ENCODE measurements around the gene DSG2.

Gene DSG2

DNA sequence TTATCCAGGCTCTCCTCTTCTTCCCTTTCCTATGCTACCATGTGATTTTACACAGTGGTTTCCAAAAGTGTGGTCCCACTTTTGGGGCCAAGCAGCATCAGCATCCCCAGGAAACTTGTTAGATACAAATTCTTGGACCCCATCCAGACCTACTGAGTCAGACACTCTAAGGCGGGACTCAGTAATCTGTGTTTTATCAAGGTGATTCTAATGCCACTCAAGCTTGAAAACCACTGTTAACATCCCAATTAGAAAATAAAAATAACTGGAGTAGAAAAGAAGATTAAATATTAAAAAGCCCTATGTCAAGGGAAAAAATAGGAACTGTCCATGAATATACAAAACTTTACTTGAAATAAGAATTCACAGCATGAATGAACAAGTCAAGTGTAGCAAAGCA, 10.8 kb downstream of the DSG2 start:
- no peak for TF ChIP-seq TAF1 (IDR thresholded peaks at IDR 0.05; ENCODE audit: low read depth, low read length)
- no peak for TF ChIP-seq POLR2AphosphoS5 (IDR thresholded peaks at IDR 0.05; ENCODE audit: low read depth, low read length)
- FAIRE-seq (no peak), DNase-seq (ENCODE audit: insufficient read length, low spot score) (no peak)

DNA sequence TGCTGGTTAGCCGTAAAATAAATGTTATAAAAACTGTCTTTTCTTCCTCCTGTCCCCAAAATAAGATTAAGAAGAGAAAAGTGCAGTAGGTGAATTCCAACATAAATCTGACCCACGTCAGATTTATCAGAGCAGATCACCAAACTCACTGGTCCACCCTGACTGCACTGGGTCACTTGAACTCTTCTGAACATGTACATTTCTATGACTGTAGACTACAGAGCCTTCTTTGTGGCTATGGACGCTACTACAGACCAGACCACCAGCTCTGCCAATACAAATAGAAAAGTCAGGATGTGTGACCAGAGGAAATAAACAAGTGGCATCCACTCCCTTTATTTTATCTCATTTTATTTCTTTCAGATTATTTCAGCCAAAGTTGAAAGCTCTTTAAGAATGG, 11.6 kb downstream of the DSG2 start:
- TF ChIP-seq SPI1 (IDR thresholded peaks at IDR 0.05; ENCODE audit: low read depth, low read length) (no peak), POLR2AphosphoS5 (IDR thresholded peaks at IDR 0.05; ENCODE audit: low read depth, low read length) (no peak), TAF1 (IDR thresholded peaks at IDR 0.05; ENCODE audit: low read depth, low read length) (no peak), PAX5 (IDR thresholded peaks at IDR 0.05; ENCODE audit: insufficient read depth, low read length, severe bottlenecking) (no peak), POLR2A (IDR thresholded peaks at IDR 0.05; ENCODE audit: low read depth, low read length) (no peak), POU2F2 (IDR thresholded peaks at IDR 0.05; ENCODE audit: low read depth, low read length) (no peak)
- DNase-seq (ENCODE audit: insufficient read length, low spot score) = no peak
- no peak for FAIRE-seq

DNA sequence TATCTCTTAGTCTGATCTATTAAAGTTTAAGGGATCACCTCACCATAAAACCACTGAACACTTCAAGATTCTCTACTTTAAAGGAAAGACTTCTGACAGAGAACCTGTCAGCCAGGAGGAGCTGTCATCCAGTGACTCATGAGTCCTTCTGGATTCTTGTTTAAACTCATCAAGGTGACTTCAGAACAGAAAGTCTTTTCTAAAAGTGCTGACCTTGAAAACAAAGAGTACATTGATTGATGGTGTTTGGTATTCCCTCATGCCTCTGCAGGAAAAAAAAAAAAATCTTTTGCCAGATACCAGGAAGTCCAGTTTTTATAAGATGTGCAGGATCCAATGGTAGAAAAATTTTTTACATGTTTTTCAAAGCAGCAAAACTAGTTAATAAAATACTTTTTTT, 12.3 kb downstream of the DSG2 start:
- TF ChIP-seq POLR2A (IDR thresholded peaks at IDR 0.05; ENCODE audit: low read depth, low read length) (no peak), PAX5 (IDR thresholded peaks at IDR 0.05; ENCODE audit: insufficient read depth, low read length, severe bottlenecking) (no peak), POU2F2 (IDR thresholded peaks at IDR 0.05; ENCODE audit: low read depth, low read length) (no peak), TAF1 (IDR thresholded peaks at IDR 0.05; ENCODE audit: low read depth, low read length) (no peak), POLR2AphosphoS5 (IDR thresholded peaks at IDR 0.05; ENCODE audit: low read depth, low read length) (no peak), SPI1 (IDR thresholded peaks at IDR 0.05; ENCODE audit: low read depth, low read length) (no peak)
- DNase-seq (ENCODE audit: insufficient read length, low spot score) (no peak), FAIRE-seq (no peak)

DNA sequence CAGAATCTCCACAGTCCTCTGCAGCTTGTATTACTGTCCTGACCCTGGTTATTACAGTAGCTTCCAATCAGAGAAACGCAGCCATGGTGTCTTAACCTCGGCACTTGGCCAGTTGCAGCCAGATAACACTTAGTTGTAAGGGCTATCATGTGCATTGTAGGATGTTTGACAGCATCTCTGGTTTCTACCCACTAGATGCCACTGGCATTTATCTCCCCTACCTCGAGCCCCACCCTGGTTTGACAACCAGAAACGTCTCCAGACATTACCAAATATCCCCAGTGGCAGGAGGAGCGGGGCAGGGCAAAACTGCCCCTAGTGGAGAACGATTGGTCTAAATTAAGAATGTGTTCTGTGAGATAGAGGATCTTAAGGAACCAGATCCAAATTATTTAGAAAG, 13.1 kb downstream of the DSG2 start:
- TF ChIP-seq PAX5 (IDR thresholded peaks at IDR 0.05; ENCODE audit: insufficient read depth, low read length, severe bottlenecking) (no peak), POLR2A (IDR thresholded peaks at IDR 0.05; ENCODE audit: low read depth, low read length) (no peak)
- no peak for DNase-seq (ENCODE audit: insufficient read length, low spot score)
- peak; percentile 31 for FAIRE-seq

DNA sequence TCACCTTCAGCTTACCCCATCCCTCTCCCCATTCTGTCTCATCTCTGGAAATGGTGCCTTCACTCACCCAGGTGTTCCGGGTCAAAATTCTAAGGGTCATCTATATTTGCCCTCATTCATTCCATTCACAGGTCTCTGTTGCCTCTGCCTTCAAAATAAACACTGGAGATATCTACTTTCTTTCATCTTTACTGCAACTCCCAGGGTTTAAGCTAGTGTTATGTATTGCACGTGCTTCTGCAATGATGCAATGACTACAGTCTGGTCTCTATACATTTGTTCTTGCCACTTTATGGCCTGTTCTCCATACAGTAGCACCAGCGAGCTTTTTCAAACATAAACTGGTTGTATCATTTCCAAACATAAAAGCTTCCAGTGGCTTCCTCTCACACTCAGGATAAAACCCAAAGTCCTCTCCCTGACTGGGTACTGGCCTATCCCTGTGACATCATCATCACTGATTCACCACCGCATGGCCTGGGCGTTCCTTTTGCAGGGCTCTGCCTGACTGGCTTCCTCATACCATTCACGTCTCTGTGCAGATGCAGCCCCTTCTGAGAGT, 14.3 kb downstream of the DSG2 start:
- FAIRE-seq (no peak), DNase-seq (ENCODE audit: insufficient read length, low spot score) (no peak)
- no peak for TF ChIP-seq PAX5 (IDR thresholded peaks at IDR 0.05; ENCODE audit: insufficient read depth, low read length, severe bottlenecking)
- no peak for TF ChIP-seq POLR2A (IDR thresholded peaks at IDR 0.05; ENCODE audit: low read depth, low read length)
- no peak for TF ChIP-seq TAF1 (IDR thresholded peaks at IDR 0.05; ENCODE audit: low read depth, low read length)
- no peak for TF ChIP-seq POU2F2 (IDR thresholded peaks at IDR 0.05; ENCODE audit: low read depth, low read length)
- no peak for TF ChIP-seq SPI1 (IDR thresholded peaks at IDR 0.05; ENCODE audit: low read depth, low read length)
- no peak for TF ChIP-seq POLR2AphosphoS5 (IDR thresholded peaks at IDR 0.05; ENCODE audit: low read depth, low read length)

DNA sequence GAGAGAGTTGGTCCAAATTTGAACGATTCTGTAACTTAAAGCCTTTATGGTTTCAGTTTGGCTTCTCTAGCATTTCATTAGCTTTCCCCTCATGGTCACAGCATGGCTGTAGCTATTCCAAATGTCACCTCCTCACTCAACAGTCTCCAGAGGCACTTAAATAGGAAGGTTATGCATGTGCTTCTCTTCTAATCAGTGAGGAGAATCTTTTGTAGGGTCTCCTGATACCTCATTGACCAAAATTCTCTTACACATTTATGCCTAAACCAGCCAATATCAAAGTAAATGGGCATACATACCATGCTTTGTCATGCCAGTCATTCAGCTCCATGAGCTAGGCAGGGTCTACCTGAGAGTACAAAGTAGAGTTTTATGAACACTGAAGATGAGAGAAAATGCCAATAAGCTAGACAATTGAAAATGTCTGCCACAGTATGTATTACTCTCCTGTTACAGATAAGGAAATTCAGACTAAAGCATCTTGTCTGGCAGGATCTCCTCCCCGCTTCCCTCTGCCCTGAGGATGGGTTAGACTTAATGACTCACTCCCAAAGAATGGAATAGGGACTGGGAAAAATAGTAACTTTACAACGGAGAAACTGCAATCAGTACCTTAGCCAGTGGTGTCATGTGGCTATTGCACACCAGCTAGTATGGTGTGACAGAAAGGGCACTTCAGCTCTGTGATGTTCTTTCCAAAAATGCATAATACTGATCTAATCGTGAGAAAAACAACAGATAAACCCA, 15.4 kb downstream of the DSG2 start:
- FAIRE-seq (peak; percentile 76), DNase-seq (ENCODE audit: insufficient read length, low spot score) (no peak)
- TF ChIP-seq POU2F2 (IDR thresholded peaks at IDR 0.05; ENCODE audit: low read depth, low read length) (no peak), POLR2A (IDR thresholded peaks at IDR 0.05; ENCODE audit: low read depth, low read length) (no peak), POLR2AphosphoS5 (IDR thresholded peaks at IDR 0.05; ENCODE audit: low read depth, low read length) (no peak), SPI1 (IDR thresholded peaks at IDR 0.05; ENCODE audit: low read depth, low read length) (no peak), TAF1 (IDR thresholded peaks at IDR 0.05; ENCODE audit: low read depth, low read length) (no peak)

DNA sequence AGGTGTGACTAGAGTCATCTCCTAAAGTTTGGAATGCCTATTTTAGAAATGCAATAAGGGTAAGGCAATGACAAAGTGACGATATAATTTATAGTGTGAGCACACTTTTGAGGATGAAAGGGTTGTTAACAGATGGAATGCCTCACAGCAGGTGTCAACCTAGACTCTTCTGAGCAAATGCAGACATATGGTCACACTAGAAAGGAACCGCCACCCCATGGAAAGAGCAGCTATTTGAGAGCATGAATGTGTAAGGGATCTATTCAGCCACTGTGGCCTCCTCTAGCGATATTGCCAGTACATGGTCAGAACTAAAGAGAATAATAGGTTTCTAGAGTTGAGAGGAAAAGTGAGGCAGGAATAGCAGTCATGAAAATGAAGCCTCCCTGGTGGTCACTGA, 18.5 kb downstream of the DSG2 start:
- FAIRE-seq = no peak
- no peak for TF ChIP-seq POLR2A (IDR thresholded peaks at IDR 0.05; ENCODE audit: low read depth, low read length)
- TF ChIP-seq SPI1 (IDR thresholded peaks at IDR 0.05; ENCODE audit: low read depth, low read length) = no peak
- TF ChIP-seq POLR2AphosphoS5 (IDR thresholded peaks at IDR 0.05; ENCODE audit: low read depth, low read length) = no peak
- no peak for TF ChIP-seq TAF1 (IDR thresholded peaks at IDR 0.05; ENCODE audit: low read depth, low read length)
- TF ChIP-seq POU2F2 (IDR thresholded peaks at IDR 0.05; ENCODE audit: low read depth, low read length) = no peak
- DNase-seq (ENCODE audit: insufficient read length, low spot score) = no peak

DNA sequence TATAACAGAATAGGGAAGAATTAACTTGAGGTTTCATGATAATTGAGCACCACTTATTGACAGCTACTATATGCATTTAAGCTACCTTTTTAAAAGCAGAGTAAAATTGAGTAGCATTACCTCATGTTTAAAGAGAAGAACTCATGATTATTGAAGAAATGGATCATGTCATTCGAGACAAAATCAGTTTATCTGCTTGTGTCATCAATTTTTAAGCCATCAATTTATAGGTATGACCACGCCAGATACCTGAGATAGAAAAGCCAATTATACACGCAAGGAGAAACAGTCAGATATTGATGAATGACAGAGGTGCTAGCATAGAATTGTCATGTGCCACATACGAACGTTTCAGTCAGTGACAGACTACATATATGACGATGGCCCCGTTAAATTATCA, 28.4 kb downstream of the DSG2 start:
- no peak for TF ChIP-seq SPI1 (IDR thresholded peaks at IDR 0.05; ENCODE audit: low read depth, low read length)
- FAIRE-seq = peak; percentile 26
- no peak for DNase-seq (ENCODE audit: insufficient read length, low spot score)

DNA sequence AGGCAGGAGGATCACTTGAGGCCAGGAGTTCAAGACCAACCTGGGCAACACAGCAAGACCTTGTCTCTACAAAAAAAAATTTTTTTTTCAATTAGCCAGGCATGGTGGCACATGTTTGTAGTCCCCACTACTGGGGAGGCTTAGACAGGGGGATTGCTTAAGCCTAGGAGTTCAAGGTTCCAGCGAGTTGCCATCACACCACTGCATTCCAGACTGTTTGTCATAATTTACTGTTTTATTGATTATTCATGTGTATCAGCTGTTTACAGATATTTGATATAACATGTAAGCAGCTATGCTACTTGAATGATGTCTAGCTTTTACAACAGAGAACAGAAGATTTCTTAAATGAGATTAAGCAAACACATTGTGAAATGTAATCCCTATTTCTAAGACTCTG, 35.3 kb downstream of the DSG2 start:
- FAIRE-seq (no peak), DNase-seq (ENCODE audit: insufficient read length, low spot score) (no peak)
- TF ChIP-seq SPI1 (IDR thresholded peaks at IDR 0.05; ENCODE audit: low read depth, low read length) = no peak
- no peak for TF ChIP-seq POLR2A (IDR thresholded peaks at IDR 0.05; ENCODE audit: low read depth, low read length)
- no peak for TF ChIP-seq POLR2AphosphoS5 (IDR thresholded peaks at IDR 0.05; ENCODE audit: low read depth, low read length)
- no peak for TF ChIP-seq POU2F2 (IDR thresholded peaks at IDR 0.05; ENCODE audit: low read depth, low read length)
- TF ChIP-seq PAX5 (IDR thresholded peaks at IDR 0.05; ENCODE audit: insufficient read depth, low read length, severe bottlenecking) = no peak
- no peak for TF ChIP-seq TAF1 (IDR thresholded peaks at IDR 0.05; ENCODE audit: low read depth, low read length)

DNA sequence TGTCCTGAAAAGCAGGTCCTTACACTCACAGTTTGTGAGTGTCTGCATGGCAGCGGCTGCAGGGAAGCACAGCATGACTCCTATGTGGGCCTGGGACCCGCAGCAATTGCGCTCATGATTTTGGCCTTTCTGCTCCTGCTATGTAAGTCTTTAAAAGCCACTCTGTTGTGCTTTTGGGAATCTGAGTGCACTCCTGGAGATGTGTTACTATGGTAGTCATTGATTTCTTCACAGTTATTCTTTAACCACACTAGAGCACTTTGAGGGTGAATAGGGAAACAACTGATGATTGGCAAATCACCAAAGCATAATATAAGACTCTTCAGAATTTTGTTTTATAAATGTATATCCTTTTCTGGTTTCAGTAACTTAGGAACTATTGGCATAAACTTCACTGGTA, 40.9 kb downstream of the DSG2 start:
- TF ChIP-seq POLR2A (IDR thresholded peaks at IDR 0.05; ENCODE audit: low read depth, low read length) = no peak
- TF ChIP-seq SPI1 (IDR thresholded peaks at IDR 0.05; ENCODE audit: low read depth, low read length) = no peak
- TF ChIP-seq POLR2AphosphoS5 (IDR thresholded peaks at IDR 0.05; ENCODE audit: low read depth, low read length) = no peak
- TF ChIP-seq TAF1 (IDR thresholded peaks at IDR 0.05; ENCODE audit: low read depth, low read length) = no peak
- no peak for TF ChIP-seq PAX5 (IDR thresholded peaks at IDR 0.05; ENCODE audit: insufficient read depth, low read length, severe bottlenecking)
- no peak for TF ChIP-seq POU2F2 (IDR thresholded peaks at IDR 0.05; ENCODE audit: low read depth, low read length)
- FAIRE-seq = no peak
- no peak for DNase-seq (ENCODE audit: insufficient read length, low spot score)

All from GM12891 (cell line).